Thyroid gland (tissue), 4 donors: ENCODE measurements around the gene CENPE. TPM values are rescaled to one million over a fixed set of nuclear protein-coding genes. Genes with fewer than 3 reads are reported as not detected.

ENCODE experiments used
- DNase-seq, 2 donors: peaks; one replicate each; pipeline ENCODE4 v3.0.0-alpha.2; 2019
- H3K27ac ChIP-seq, 3 donors: fragments of 200-600 bp; sonication (generic); 1 replicate in 2 of 3; 2 replicates in 1 of 3; pipeline ENCODE4 v1.5.1; 2016 to 2019; ENCODE audit warnings: mild to moderate bottlenecking in 1 of 3, moderate library complexity in 1 of 3
- H3K27me3 ChIP-seq: fragments of 200-600 bp; sonication (generic); one replicate; pipeline ENCODE4 v1.5.1; 2019
- H3K36me3 ChIP-seq, 2 donors: fragments of 200-600 bp; sonication (generic); one replicate each; pipeline ENCODE4 v1.5.1; 2016 to 2019
- H3K4me1 ChIP-seq, 2 donors: fragments of 200-600 bp; sonication (generic); one replicate each; pipeline ENCODE4 v1.5.1; 2017 to 2019
- H3K4me3 ChIP-seq, 3 donors: fragments of 200-600 bp; sonication (generic); replicated peaks in 1 of 3; 1 replicate in 2 of 3; 2 replicates in 1 of 3; pipeline ENCODE4 v1.5.1; 2016; ENCODE audit warnings: mild to moderate bottlenecking in 1 of 3
- H3K9me3 ChIP-seq: fragments of 200-600 bp; sonication (generic); one replicate; pipeline ENCODE4 v1.5.1; 2017
- POLR2A ChIP-seq, 2 donors: fragments of 450-650 bp; IDR thresholded peaks; one replicate each; pipeline ENCODE4 v1.6.1; 2017; ENCODE audit warnings: antibody characterized with exemption in 2 of 2, mild to moderate bottlenecking in 2 of 2, moderate library complexity in 1 of 2
- WGBS, 2 donors: methylation state at CpG; one replicate each; pipeline ENCODE4 v1.1.5; 2017; 5-methylcytosine and 5-hydroxymethylcytosine counted together
- intact Hi-C: fragments of 100-400 bp; cut with DNase I; formaldehyde crosslinking; loops from one replicate; pipeline ENCODE4 v1.15.1; 2023
- total RNA-seq, 4 donors: library from RNA; depleted of rRNA; stranded (reverse); fragments of >200 nt; gene quantifications; one replicate each; pipeline ENCODE4 v1.2.3, GENCODE V29; 2016
- TF ChIP-seq, protein P1 (sequence below), 6 experiments: fragments of 200-600 bp in 3 of 6; fragments of 450-650 bp in 3 of 6; sonication (generic) in 3 of 6; IDR thresholded peaks; one replicate each; pipeline ENCODE4 v1.5.1; 2016 to 2019; ENCODE audit warnings: antibody characterized with exemption in 6 of 6, mild to moderate bottlenecking in 2 of 6, inconsistent platforms in 1 of 6, moderate library complexity in 1 of 6

The CENPE gene
- total RNA-seq, 4 donors from 2014 or later: 0.38 to 0.78 (median 0.53) TPM

DNA sequence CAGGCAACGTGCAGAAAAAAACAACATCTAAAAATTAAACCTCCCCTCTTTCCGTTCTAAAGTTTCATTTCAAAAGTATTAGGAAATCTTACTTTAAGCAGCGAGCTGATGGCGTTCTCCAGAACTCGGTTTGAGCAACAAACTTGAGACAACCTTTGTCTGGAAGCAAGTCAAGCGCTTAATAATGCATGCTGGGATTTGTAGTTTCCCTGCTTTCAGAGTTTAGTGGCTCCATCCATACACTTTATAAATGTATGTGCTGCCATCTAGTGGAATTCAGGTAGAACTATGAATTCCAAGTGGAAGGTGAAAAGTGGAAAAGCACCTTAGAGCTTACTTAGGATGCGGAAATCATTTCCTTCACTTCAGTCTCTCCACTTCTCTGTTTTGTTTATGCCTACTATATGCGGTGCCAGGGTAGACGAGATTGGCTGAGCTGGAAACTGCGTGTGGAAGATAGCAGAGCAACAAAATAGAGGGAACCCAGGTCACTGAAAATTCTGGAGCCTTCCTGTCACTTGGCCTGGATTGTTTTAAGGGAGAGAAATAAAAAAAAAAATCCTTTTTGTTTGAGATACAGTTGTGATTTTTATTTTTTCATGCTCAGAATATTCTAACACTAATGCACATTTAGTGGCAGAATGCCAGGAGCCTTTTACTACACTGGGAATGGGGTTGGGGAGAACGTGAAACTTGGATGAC lies 98.3 kb downstream of the CENPE start, which contains the start of gene BDH2:
BDH2 (minus strand) TSS at position 144 of the 702 bp plus-strand sequence. CDS start 3,580 bp downstream, outside the sequence.
- TF ChIP-seq POLR2A (IDR thresholded peaks at IDR 0.05): peak in 1 of 2 donors; percentile 66
- TF ChIP-seq, protein P1, sequence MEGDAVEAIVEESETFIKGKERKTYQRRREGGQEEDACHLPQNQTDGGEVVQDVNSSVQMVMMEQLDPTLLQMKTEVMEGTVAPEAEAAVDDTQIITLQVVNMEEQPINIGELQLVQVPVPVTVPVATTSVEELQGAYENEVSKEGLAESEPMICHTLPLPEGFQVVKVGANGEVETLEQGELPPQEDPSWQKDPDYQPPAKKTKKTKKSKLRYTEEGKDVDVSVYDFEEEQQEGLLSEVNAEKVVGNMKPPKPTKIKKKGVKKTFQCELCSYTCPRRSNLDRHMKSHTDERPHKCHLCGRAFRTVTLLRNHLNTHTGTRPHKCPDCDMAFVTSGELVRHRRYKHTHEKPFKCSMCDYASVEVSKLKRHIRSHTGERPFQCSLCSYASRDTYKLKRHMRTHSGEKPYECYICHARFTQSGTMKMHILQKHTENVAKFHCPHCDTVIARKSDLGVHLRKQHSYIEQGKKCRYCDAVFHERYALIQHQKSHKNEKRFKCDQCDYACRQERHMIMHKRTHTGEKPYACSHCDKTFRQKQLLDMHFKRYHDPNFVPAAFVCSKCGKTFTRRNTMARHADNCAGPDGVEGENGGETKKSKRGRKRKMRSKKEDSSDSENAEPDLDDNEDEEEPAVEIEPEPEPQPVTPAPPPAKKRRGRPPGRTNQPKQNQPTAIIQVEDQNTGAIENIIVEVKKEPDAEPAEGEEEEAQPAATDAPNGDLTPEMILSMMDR (IDR thresholded peaks at IDR 0.05): peak; percentile 45 to 91 (median 76)
- intact Hi-C loops: no loop called here
- peak within 1 kb of the TSS; percentile 19 to 56 (median 32) for H3K4me3 ChIP-seq
- H3K4me1 ChIP-seq: peaks cover 9 to 17% of the 10 kb centered on the region in 2 donors
- peak; percentile 47 to 49 for DNase-seq
- H3K36me3 ChIP-seq: no peaks in the 10 kb centered on the region
- H3K27me3 ChIP-seq: no peaks in the 10 kb centered on the region
- 8 to 10% methylated on average over 11 of the region's 11 CpGs for WGBS, 2 donors
- peak within 1 kb of the TSS; percentile 24 to 68 (median 45) for H3K27ac ChIP-seq
- no peaks in the 10 kb centered on the region for H3K9me3 ChIP-seq

DNA sequence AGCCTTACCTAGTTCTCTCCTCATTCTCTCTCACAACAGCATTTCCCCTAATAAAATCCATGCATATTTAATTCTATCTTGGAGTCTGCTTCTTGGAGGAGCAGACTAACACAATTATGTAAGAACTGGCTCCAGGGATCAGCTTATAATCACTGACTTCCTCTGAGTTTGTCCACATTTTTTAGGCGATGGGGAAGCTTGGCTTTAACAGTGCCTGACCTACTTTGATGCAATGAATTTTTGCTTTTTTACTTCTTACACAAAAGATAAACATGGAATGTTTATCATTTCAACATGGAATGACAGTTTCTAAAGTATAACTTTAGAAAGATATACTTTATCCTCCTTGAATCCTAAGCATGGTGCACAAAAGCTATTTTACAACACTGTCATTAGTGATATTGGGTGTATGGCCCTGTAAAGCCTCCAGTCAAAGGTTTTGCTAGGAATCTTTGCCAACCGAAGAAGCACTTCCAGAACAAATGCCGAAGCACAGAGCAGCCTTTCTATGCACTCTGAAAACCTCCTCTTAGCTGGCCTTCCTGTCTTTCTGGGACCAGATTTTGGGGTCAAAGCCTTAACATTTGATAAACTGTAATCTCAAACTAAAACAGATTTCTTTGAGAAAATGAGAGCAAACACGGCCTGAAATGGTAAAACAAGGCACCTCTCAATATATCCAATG lies 99.2 kb downstream of the CENPE start:
- Histone ChIP-seq H3K27ac (peak overlapping the region; percentile 24 to 68 (median 45)), H3K27me3 (no peaks in the 10 kb centered on the region), H3K9me3 (no peaks in the 10 kb centered on the region), H3K4me3 (peak overlapping the region; percentile 19 to 56 (median 32)), H3K36me3 (no peaks in the 10 kb centered on the region), H3K4me1 (peaks cover 9 to 17% of the 10 kb centered on the region in 2 donors)
- WGBS, 2 donors: 8 to 10% methylated on average over 4 of the region's 4 CpGs
- TF ChIP-seq POLR2A (IDR thresholded peaks at IDR 0.05): no peak
- TF ChIP-seq, protein P1 (IDR thresholded peaks at IDR 0.05): no peak
- no peak for DNase-seq
- intact Hi-C loops: no loop called here

DNA sequence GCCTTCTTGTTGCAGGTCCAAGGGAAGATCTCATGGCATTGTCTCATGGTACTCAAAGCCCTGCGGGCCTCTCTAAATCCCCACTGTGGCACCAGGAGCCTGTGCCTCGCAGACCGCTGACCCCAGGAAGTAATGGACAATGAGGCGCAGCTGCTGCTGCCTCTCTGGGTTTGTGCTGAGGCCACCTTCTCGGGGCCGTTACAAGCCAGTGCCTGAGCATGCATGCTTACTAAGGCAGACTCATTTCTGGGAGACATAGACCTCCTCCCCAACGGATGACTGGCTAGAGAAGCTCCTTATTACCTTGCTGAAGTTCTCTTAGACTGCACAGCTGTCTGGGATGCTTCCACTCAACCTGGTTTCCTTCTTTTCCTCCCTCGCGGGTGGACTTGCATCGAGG lies 99.8 kb downstream of the CENPE start:
- intact Hi-C loops: no loop called here
- TF ChIP-seq, protein P1 (IDR thresholded peaks at IDR 0.05): no peak
- TF ChIP-seq POLR2A (IDR thresholded peaks at IDR 0.05): no peak
- Histone ChIP-seq H3K27me3 (no peaks in the 10 kb centered on the region), H3K9me3 (no peaks in the 10 kb centered on the region), H3K4me1 (peaks cover 9 to 17% of the 10 kb centered on the region in 2 donors), H3K27ac (peak overlapping the region in 1 of 3 donors; percentile 45), H3K4me3 (peak overlapping the region in 1 of 3 donors; percentile 32), H3K36me3 (no peaks in the 10 kb centered on the region)
- 52 to 59% methylated on average over 10 of the region's 10 CpGs for whole genome bisulfite sequencing, 2 donors
- no peak for DNase-seq

DNA sequence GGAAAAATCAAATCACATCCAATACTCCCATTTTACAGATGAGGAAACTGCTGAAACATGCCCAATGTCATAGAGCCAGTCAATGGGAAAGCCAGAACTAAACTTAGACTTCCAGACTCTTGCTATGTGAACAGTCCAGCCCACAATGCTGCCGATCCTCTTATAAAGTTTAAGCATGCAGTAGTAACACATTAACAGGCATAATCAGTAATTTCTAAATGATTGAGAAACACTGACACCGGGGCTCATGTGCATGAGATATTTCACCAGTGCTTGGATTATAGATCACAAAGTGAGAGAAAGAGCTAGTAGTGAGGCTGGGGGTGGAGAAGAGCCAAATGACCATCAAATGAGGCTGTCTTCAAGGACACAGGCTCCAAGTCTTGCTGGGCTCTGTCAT lies 101.0 kb downstream of the CENPE start:
- Histone ChIP-seq H3K27ac (no peak overlapping the region), H3K9me3 (no peaks in the 10 kb centered on the region), H3K4me3 (no peak overlapping the region), H3K4me1 (peaks cover 9 to 17% of the 10 kb centered on the region in 2 donors), H3K36me3 (no peaks in the 10 kb centered on the region), H3K27me3 (no peaks in the 10 kb centered on the region)
- TF ChIP-seq, protein P1 (IDR thresholded peaks at IDR 0.05): no peak
- no peak for TF ChIP-seq POLR2A (IDR thresholded peaks at IDR 0.05)
- 93 to 96% methylated on average over 2 of the region's 2 CpGs for WGBS, 2 donors
- DNase-seq: no peak
- intact Hi-C loops: no loop called here

DNA sequence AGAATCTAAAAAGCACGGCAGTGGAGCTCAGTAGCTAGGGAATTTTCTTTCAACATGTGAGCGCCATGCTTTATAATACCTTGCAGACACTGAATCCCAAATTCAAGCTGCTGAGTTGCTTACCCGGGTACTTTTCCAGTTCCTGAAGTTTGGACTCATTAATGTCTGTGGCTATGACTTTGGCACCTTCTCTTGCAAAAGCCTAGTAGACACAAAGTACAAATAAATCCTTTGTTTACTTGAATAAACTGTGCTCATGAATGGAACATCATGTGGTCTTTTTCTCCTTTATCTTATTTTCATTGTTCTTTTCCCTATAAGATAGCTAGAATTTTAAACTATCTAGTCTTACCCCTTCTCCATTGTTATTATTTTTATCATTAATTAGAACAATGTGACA lies 103.1 kb downstream of the CENPE start:
- H3K4me3 ChIP-seq: no peak overlapping the region
- TF ChIP-seq, protein P1 (IDR thresholded peaks at IDR 0.05): no peak
- TF ChIP-seq POLR2A (IDR thresholded peaks at IDR 0.05): no peak
- WGBS, 2 donors: 92 to 93% methylated on average over 3 of the region's 3 CpGs
- no peaks in the 10 kb centered on the region for H3K9me3 ChIP-seq
- peaks cover 8 to 11% of the 10 kb centered on the region in 2 donors for H3K36me3 ChIP-seq
- intact Hi-C loops: no loop called here
- no peak for DNase-seq
- peaks cover 9 to 17% of the 10 kb centered on the region in 2 donors for H3K4me1 ChIP-seq
- no peak overlapping the region for H3K27ac ChIP-seq
- H3K27me3 ChIP-seq: no peaks in the 10 kb centered on the region
